ENCODE results near the gene PLXNA4.

GRCh38 chr7:132388688-132389087, 187.6 kb downstream of the PLXNA4 start:
- TF ChIP-seq ZNF202 (tag by site-specific recombination; IDR thresholded peaks at IDR 0.05; ENCODE audit: borderline replicate concordance) (no peak), ZNF639 (tag by site-specific recombination; IDR thresholded peaks at IDR 0.05) (no peak), KLF16 (tag by site-specific recombination; IDR thresholded peaks at IDR 0.05) (no peak), CTCF (tag by site-specific recombination; IDR thresholded peaks at IDR 0.05) (no peak), MYNN (tag by site-specific recombination; IDR thresholded peaks at IDR 0.05; ENCODE audit: borderline replicate concordance) (no peak), SP7 (tag by site-specific recombination; IDR thresholded peaks at IDR 0.05) (no peak), BCL6B (tag by site-specific recombination; IDR thresholded peaks at IDR 0.05) (no peak), ZNF629 (tag by site-specific recombination; IDR thresholded peaks at IDR 0.05) (no peak), ZNF830 (tag by site-specific recombination; IDR thresholded peaks at IDR 0.05; ENCODE audit: low read depth) (no peak), ZNF350 (tag by site-specific recombination; IDR thresholded peaks at IDR 0.05) (no peak), REST (tag by site-specific recombination; IDR thresholded peaks at IDR 0.05) (no peak), OSR2 (tag by site-specific recombination; IDR thresholded peaks at IDR 0.05) (no peak), ZNF140 (tag by site-specific recombination; IDR thresholded peaks at IDR 0.05) (no peak)
- TF ChIP-seq, protein P1, sequence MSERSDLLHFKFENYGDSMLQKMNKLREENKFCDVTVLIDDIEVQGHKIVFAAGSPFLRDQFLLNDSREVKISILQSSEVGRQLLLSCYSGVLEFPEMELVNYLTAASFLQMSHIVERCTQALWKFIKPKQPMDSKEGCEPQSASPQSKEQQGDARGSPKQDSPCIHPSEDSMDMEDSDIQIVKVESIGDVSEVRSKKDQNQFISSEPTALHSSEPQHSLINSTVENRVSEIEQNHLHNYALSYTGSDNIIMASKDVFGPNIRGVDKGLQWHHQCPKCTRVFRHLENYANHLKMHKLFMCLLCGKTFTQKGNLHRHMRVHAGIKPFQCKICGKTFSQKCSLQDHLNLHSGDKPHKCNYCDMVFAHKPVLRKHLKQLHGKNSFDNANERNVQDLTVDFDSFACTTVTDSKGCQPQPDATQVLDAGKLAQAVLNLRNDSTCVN (tag by site-specific recombination; optimal IDR thresholded peaks at IDR 0.05), result no peak

Measured in HEK293 (cell line).